SK-N-SH (cell line): ENCODE measurements around the gene IPO4. TPM values are rescaled to one million over a fixed set of nuclear protein-coding genes. Genes with fewer than 3 reads are reported as not detected.

Experiments used
- CTCF ChIA-PET: fragments of 300-600, 350-600 bp; formaldehyde crosslinking; extraction: SDS; loops from one replicate; lab custom pipeline; 2021; lab: Yijun Ruan, JAX
- POLR2A ChIA-PET: fragments of 350-600 bp; sonication (Branson Sonifier 250); formaldehyde crosslinking; extraction: SDS; loops from one replicate; lab custom pipeline; 2020; ENCODE audit warnings: antibody characterized with exemption, inconsistent platforms; lab: Yijun Ruan, JAX
- DNase-seq: peaks from one replicate; pipeline ENCODE4 v3.0.0; 2012
- H2AFZ ChIP-seq: fragments of 200-600 bp; sonication (generic); 2 replicates; pipeline ENCODE4 v1.8.1; 2016; ENCODE audit warnings: antibody characterized with exemption, mild to moderate bottlenecking, low read depth
- H3F3A ChIP-seq: fragments of 200-600 bp; sonication (generic); replicated peaks from 2 replicates; pipeline ENCODE3; 2016; ENCODE audit warnings: antibody characterized with exemption, mild to moderate bottlenecking; ENCODE audit not compliant: insufficient read depth
- H3K27ac ChIP-seq, 2 experiments: fragments of 200-500 bp in 1 of 2; fragments of 200-600 bp in 1 of 2; sonication (Bioruptor generic) in 1 of 2; sonication (generic), shearing (Covaris generic) in 1 of 2; 2 replicates each; pipeline versions ENCODE4 v1.5.1 to v1.6.1; 2014 to 2016; ENCODE audit warnings: low read depth in 2 of 2, inconsistent platforms in 1 of 2, low read length in 1 of 2, mild to moderate bottlenecking in 1 of 2, mixed read lengths in 1 of 2
- H3K27me3 ChIP-seq: fragments of 200-600 bp; sonication (generic), shearing (Covaris generic); 2 replicates; pipeline ENCODE4 v1.6.1; 2016; ENCODE audit warnings: mixed run types; ENCODE audit not compliant: insufficient read depth
- H3K36me3 ChIP-seq, 2 experiments: fragments of 200-500 bp in 1 of 2; fragments of 200-600 bp in 1 of 2; sonication (Bioruptor generic) in 1 of 2; sonication (generic) in 1 of 2; replicated peaks in 1 of 2; 2 replicates each; pipeline versions ENCODE3 to v1.5.1; 2014 to 2016; ENCODE audit warnings: low read length in 1 of 2, mild to moderate bottlenecking in 1 of 2; ENCODE audit not compliant: insufficient read depth in 2 of 2, control insufficient read depth in 1 of 2
- H3K4me1 ChIP-seq, 2 experiments: fragments of 200-500 bp in 1 of 2; fragments of 200-600 bp in 1 of 2; sonication (Bioruptor generic) in 1 of 2; sonication (generic), shearing (Covaris generic) in 1 of 2; 2 replicates each; pipeline versions ENCODE4 v1.5.1 to v1.6.1; 2014 to 2016; ENCODE audit warnings: low read depth in 1 of 2, low read length in 1 of 2, mixed run types in 1 of 2; ENCODE audit not compliant: insufficient read depth in 2 of 2, control insufficient read depth in 1 of 2
- H3K4me2 ChIP-seq: fragments of 200-600 bp; sonication (generic), shearing (Covaris generic); 2 replicates; pipeline ENCODE4 v1.6.1; 2017; ENCODE audit warnings: mixed run types
- H3K4me3 ChIP-seq, 2 experiments: fragments of 200-500 bp in 1 of 2; fragments of 200-600 bp in 1 of 2; sonication (Bioruptor generic) in 1 of 2; sonication (generic), shearing (Covaris generic) in 1 of 2; 2 replicates each; pipeline versions ENCODE4 v1.5.1 to v1.8.1; 2014 to 2016; ENCODE audit warnings: low read depth in 2 of 2, inconsistent platforms in 1 of 2, low read length in 1 of 2, mild to moderate bottlenecking in 1 of 2, mixed read lengths in 1 of 2, moderate library complexity in 1 of 2
- H3K79me2 ChIP-seq: fragments of 200-600 bp; sonication (generic); 2 replicates; pipeline ENCODE4 v1.8.1; 2017; ENCODE audit warnings: mild to moderate bottlenecking; ENCODE audit not compliant: insufficient read depth
- H3K9ac ChIP-seq: fragments of 200-600 bp; sonication (generic); 2 replicates; pipeline ENCODE4 v1.6.1; 2017; ENCODE audit warnings: mixed run types
- H3K9me2 ChIP-seq: fragments of 200-600 bp; sonication (generic); 2 replicates; pipeline ENCODE4 v1.6.1; 2017; ENCODE audit warnings: mixed run types
- H3K9me3 ChIP-seq: fragments of 200-600 bp; sonication (generic); 2 replicates; pipeline ENCODE4 v1.6.1; 2017; ENCODE audit warnings: mixed run types, mild to moderate bottlenecking, moderate library complexity
- H4K20me1 ChIP-seq: fragments of 200-600 bp; sonication (generic); 2 replicates; pipeline ENCODE4 v1.6.1; 2017; ENCODE audit warnings: mild to moderate bottlenecking, mixed run types; ENCODE audit not compliant: insufficient read depth
- CHD2 ChIP-seq: fragments of 150-350 bp; IDR thresholded peaks from 2 replicates; pipeline ENCODE4 v1.6.1; 2018; ENCODE audit warnings: low read length; ENCODE audit not compliant: partially characterized antibody
- EP300 ChIP-seq, 2 experiments: IDR thresholded peaks; 2 replicates each; pipeline versions ENCODE4 v1.4.0 to v1.6.1; 2012; ENCODE audit warnings: borderline replicate concordance in 1 of 2, low read depth in 1 of 2, low read length in 1 of 2
- FOXJ3 ChIP-seq: sonication (generic); formaldehyde crosslinking; IDR thresholded peaks from 2 replicates; pipeline ENCODE4 v1.5.1; 2020; ENCODE audit warnings: mild to moderate bottlenecking, missing genetic modification reagents
- FOXM1 ChIP-seq: IDR thresholded peaks from 2 replicates; pipeline ENCODE4 v1.4.0; 2012; ENCODE audit warnings: low read depth, mild to moderate bottlenecking
- GATA2 ChIP-seq: sonication (generic); formaldehyde crosslinking; IDR thresholded peaks from 2 replicates; pipeline ENCODE4 v1.5.0; 2020; ENCODE audit warnings: mild to moderate bottlenecking, missing genetic modification reagents
- JUND ChIP-seq: IDR thresholded peaks from 2 replicates; pipeline ENCODE4 v1.4.0; 2012
- MEF2A ChIP-seq: IDR thresholded peaks from 2 replicates; pipeline ENCODE4 v1.4.0; 2012; ENCODE audit warnings: low read depth, borderline replicate concordance
- MXI1 ChIP-seq: IDR thresholded peaks from 2 replicates; pipeline ENCODE4 v1.6.1; 2012; ENCODE audit warnings: mild to moderate bottlenecking, low read depth, low read length, improper control_type of control experiment
- POLR2AphosphoS5 ChIP-seq: IDR thresholded peaks from 2 replicates; pipeline ENCODE4 v1.6.1; 2012; ENCODE audit warnings: low read depth, low read length
- RAD21 ChIP-seq: IDR thresholded peaks from 2 replicates; pipeline ENCODE4 v1.6.1; 2012; ENCODE audit warnings: mild to moderate bottlenecking, low read length
- RCOR1 ChIP-seq: fragments of 150-350 bp; IDR thresholded peaks from 2 replicates; pipeline ENCODE4 v1.6.1; 2017; ENCODE audit warnings: antibody characterized with exemption, low read length
- SMC3 ChIP-seq: IDR thresholded peaks from 2 replicates; pipeline ENCODE4 v1.6.1; 2012; ENCODE audit warnings: low read depth, low read length, improper control_type of control experiment
- YY1 ChIP-seq: IDR thresholded peaks from 2 replicates; pipeline ENCODE4 v1.4.0; 2012; ENCODE audit warnings: low read depth, mild to moderate bottlenecking
- WGBS: methylation state at CpG from one replicate; pipeline ENCODE4 v1.1.6; 2017; ENCODE audit warnings: low lambda C conversion rate; 5-methylcytosine and 5-hydroxymethylcytosine counted together
- polyA plus RNA-seq, 3 experiments: library from polyadenylated mRNA; depleted of rRNA; stranded (reverse); fragments of >200 nt; gene quantifications; 2 replicates each; pipeline ENCODE4 v1.2.3, GENCODE V29; 2012
- TF ChIP-seq, protein P1 (sequence below): fragments of 200-600 bp; sonication (generic); IDR thresholded peaks from 2 replicates; pipeline ENCODE4 v1.6.1; 2017; ENCODE audit warnings: antibody characterized with exemption, mild to moderate bottlenecking, moderate library complexity
- TF ChIP-seq, protein P2 (sequence below): fragments of 150-350 bp; IDR thresholded peaks from 2 replicates; pipeline ENCODE4 v1.6.1; 2017; ENCODE audit warnings: antibody characterized with exemption, low read length, low read depth, borderline replicate concordance
- TF ChIP-seq, protein P3 (sequence below): IDR thresholded peaks from 2 replicates; pipeline ENCODE4 v1.4.0; 2012; ENCODE audit warnings: low read depth, borderline replicate concordance

The IPO4 gene
- polyA plus RNA-seq, 1 of the 3 experiments (the other 2 are of a cell fraction), result 61.3 TPM

DNA sequence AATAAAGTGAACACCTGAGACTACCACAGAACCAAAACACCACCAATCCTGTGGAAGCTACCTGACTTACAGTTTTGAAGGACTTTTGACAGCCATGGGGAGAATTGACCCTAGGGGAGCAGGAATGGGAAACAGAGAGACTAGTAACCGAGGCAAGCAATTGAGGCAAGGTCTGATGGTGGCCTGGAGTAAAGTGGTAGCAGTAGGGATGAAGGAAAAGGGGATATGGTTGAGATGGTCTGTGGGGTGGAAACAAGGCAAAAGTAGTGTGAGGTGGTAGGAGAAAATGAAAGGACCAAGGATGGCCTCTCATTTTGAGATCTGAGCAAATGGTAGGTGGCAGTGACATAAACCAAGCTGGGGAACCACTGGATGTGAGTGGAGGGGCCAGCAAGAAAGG is 31.8 kb downstream of the IPO4 start:
- H3K27ac ChIP-seq, result no peak overlapping the region
- H3K4me1 ChIP-seq, result peaks cover 4 to 9% of the 10 kb centered on the region in 2 experiments; a peak in 1 of 4 replicates
- POLR2A ChIA-PET, result interaction anchor here (0.9 kb wide), 1 partner anchor 10 kb away, joined by 3 read pairs; the partner anchor contains the start of gene PSME2
- no peaks in the 10 kb centered on the region for H3K27me3 ChIP-seq
- 96% methylated on average over 1 of the region's 1 CpG for WGBS
- H2AFZ ChIP-seq, result no peak overlapping the region
- no peaks in the 10 kb centered on the region for H3K9me2 ChIP-seq
- peaks cover 7% of the 10 kb centered on the region for H3K79me2 ChIP-seq
- DNase-seq, result no peak
- H3K9me3 ChIP-seq, result no peaks in the 10 kb centered on the region
- CTCF ChIA-PET, result interaction anchor here (1.2 to 1.5 kb wide), 4 partner anchors 14 to 66 kb away, joined by 3 to 5 read pairs (median 4); no protein-coding TSS in a partner anchor
- no peak overlapping the region for H3K4me3 ChIP-seq
- TF ChIP-seq EP300 (IDR thresholded peaks at IDR 0.05; ENCODE audit: borderline replicate concordance in 1 of 2, low read depth in 1 of 2, low read length in 1 of 2), result no peak
- TF ChIP-seq, protein P1, sequence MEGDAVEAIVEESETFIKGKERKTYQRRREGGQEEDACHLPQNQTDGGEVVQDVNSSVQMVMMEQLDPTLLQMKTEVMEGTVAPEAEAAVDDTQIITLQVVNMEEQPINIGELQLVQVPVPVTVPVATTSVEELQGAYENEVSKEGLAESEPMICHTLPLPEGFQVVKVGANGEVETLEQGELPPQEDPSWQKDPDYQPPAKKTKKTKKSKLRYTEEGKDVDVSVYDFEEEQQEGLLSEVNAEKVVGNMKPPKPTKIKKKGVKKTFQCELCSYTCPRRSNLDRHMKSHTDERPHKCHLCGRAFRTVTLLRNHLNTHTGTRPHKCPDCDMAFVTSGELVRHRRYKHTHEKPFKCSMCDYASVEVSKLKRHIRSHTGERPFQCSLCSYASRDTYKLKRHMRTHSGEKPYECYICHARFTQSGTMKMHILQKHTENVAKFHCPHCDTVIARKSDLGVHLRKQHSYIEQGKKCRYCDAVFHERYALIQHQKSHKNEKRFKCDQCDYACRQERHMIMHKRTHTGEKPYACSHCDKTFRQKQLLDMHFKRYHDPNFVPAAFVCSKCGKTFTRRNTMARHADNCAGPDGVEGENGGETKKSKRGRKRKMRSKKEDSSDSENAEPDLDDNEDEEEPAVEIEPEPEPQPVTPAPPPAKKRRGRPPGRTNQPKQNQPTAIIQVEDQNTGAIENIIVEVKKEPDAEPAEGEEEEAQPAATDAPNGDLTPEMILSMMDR, result no peak
- no peak for TF ChIP-seq FOXM1
- no peak for TF ChIP-seq CHD2
- no peak for TF ChIP-seq RCOR1
- TF ChIP-seq POLR2AphosphoS5, result no peak
- TF ChIP-seq, protein P2, sequence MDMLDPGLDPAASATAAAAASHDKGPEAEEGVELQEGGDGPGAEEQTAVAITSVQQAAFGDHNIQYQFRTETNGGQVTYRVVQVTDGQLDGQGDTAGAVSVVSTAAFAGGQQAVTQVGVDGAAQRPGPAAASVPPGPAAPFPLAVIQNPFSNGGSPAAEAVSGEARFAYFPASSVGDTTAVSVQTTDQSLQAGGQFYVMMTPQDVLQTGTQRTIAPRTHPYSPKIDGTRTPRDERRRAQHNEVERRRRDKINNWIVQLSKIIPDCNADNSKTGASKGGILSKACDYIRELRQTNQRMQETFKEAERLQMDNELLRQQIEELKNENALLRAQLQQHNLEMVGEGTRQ, result no peak
- TF ChIP-seq MXI1, result no peak
- no peak for TF ChIP-seq RAD21
- no peak for TF ChIP-seq FOXJ3 (CRISPR knock-in tag)
- no peak for TF ChIP-seq SMC3
- TF ChIP-seq GATA2 (CRISPR knock-in tag), result no peak
- no peak for TF ChIP-seq YY1
- no peak for TF ChIP-seq MEF2A
- no peak for TF ChIP-seq JUND
- TF ChIP-seq, protein P3, sequence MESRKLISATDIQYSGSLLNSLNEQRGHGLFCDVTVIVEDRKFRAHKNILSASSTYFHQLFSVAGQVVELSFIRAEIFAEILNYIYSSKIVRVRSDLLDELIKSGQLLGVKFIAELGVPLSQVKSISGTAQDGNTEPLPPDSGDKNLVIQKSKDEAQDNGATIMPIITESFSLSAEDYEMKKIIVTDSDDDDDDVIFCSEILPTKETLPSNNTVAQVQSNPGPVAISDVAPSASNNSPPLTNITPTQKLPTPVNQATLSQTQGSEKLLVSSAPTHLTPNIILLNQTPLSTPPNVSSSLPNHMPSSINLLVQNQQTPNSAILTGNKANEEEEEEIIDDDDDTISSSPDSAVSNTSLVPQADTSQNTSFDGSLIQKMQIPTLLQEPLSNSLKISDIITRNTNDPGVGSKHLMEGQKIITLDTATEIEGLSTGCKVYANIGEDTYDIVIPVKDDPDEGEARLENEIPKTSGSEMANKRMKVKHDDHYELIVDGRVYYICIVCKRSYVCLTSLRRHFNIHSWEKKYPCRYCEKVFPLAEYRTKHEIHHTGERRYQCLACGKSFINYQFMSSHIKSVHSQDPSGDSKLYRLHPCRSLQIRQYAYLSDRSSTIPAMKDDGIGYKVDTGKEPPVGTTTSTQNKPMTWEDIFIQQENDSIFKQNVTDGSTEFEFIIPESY, result no peak
- peaks cover 40 to 49% of the 10 kb centered on the region in 2 experiments for H3K36me3 ChIP-seq
- H4K20me1 ChIP-seq, result peaks cover 4% of the 10 kb centered on the region; the same call in 1 of the 2 replicates
- H3K4me2 ChIP-seq, result no peak overlapping the region
- no peak overlapping the region for H3K9ac ChIP-seq
- H3F3A ChIP-seq, result peaks cover 17% of the 10 kb centered on the region
